ENCODE data around the gene LILRB1.
A peak's percentile ranks its signal among the peaks of the same experiment; 100 is the strongest.

GRCh38 chr19:54684527-54684926, 54.2 kb downstream of the LILRB1 start:
- no peak for TF ChIP-seq CEBPB (tag; IDR thresholded peaks at IDR 0.05)
- TF ChIP-seq ZNF274 (IDR thresholded peaks at IDR 0.05; ENCODE audit: borderline replicate concordance, low read depth, low read length), result no peak
- TF ChIP-seq MAZ (CRISPR knock-in tag; conservative IDR thresholded peaks at IDR 0.05 in 1 of 2, IDR thresholded peaks at IDR 0.05 in 1 of 2), result peak; percentile 37 to 92; a peak in 3 of 4 replicates
- TF ChIP-seq PHB2 (IDR thresholded peaks at IDR 0.05; ENCODE audit: low read depth), result no peak
- TF ChIP-seq ZNF75A (CRISPR knock-in tag; IDR thresholded peaks at IDR 0.05), result no peak
- no peak for TF ChIP-seq ARID1B (IDR thresholded peaks at IDR 0.05)
- TF ChIP-seq USF1 (CRISPR knock-in tag; IDR thresholded peaks at IDR 0.05), result no peak
- TF ChIP-seq POLR2A (conservative IDR thresholded peaks at IDR 0.05), result no peak
- no peak for TF ChIP-seq CHD2 (IDR thresholded peaks at IDR 0.05; ENCODE audit: low read depth, low read length)
- TF ChIP-seq HINFP (tag; conservative IDR thresholded peaks at IDR 0.05; ENCODE audit: low read depth), result peak; percentile 59; the same call in 1 of the 2 replicates
- peak in 1 of 3 experiments; percentile 69; a peak in 1 of 6 replicates for TF ChIP-seq ZBTB11 (CRISPR knock-in tag; IDR thresholded peaks at IDR 0.05)
- TF ChIP-seq BCL6 (CRISPR knock-in tag; IDR thresholded peaks at IDR 0.05), result peak; percentile 7; the same call in 1 of the 2 replicates
- no peak for TF ChIP-seq BRCA1 (IDR thresholded peaks at IDR 0.05)
- TF ChIP-seq BRCA1 (CRISPR knock-in tag; IDR thresholded peaks at IDR 0.05), result no peak
